HG02571 (cell line): ENCODE results near the gene KPNA3.
A peak's percentile ranks its signal among the peaks of the same experiment; 100 is the strongest.

Source experiments
- ATAC-seq: cut with Tn5 transposase; IDR thresholded peaks from one replicate; pipeline ENCODE4 v1.9.1; 2021; ENCODE audit warnings: mild to moderate bottlenecking, moderate library complexity; ENCODE audit not compliant: unreplicated experiment

Gene KPNA3

GRCh38 chr13:49690133-49690994 lies 102.1 kb downstream of the KPNA3 start:
- ATAC-seq = peak; percentile 10

DNA sequence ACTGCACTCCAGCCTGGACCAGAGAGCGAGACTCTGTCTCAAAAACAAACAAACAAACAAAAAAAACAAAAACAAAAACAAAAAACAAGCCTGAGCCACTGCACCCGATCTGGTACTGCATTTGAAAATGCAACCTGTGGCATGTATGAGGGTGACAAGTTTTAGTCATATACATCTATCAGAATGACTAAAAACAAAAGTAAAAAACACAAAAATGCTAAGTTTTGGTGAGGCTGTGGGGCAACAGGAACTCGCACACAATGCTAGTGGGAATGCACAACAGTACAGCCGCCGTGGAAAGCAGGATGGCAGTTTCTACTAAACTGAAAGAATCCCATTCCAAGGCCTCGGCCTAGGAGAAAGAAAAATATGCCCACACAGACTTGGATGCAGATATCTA lies 109.0 kb downstream of the KPNA3 start:
- ATAC-seq = peak; percentile 62

- ATAC-seq = no peak
These were observed 110.5 kb downstream of the KPNA3 start for GRCh38 chr13:49681842-49682435.

DNA sequence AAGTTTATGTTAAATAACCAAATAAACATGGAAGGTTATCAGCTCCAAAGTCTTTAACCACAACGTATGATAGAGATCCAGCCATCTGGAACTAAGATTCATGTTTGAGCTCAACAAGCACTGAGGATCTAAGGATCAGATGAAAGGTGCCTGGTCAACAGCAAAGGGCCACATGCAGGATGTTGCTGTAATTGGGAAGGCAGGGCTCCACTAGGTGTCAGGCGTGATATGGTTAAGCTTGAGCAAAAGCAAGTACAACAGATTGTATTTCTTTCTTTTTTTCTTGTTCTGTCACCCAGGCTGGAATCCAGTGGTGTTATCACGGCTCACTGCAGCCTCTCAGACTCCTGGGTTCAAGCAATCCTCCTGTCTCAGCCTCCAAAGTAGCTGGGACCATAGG lies 113.2 kb downstream of the KPNA3 start:
- no peak for ATAC-seq

GRCh38 chr13:49678191-49678914 lies 114.1 kb downstream of the KPNA3 start:
- no peak for ATAC-seq

- ATAC-seq = no peak
These were observed 115.7 kb downstream of the KPNA3 start for GRCh38 chr13:49676581-49677298.

DNA sequence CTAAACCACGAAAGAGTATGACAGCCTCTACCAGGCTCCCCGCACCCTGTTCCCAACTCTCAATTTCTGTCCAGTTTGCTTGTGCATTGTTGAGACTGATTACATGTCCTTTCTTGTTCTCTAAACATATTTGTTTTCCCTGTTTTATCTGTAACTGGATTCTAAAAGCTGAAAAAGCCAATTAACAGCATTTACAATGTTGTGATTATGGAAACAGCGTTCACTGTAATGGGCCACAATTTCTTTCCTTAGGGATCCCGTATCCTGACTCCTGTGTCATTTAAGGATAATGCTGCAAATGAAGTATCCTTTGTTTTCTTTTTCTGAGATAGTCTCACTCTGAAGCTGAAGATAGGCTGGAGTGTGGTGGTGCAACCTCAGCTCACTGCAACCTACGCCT lies 121.7 kb downstream of the KPNA3 start:
- ATAC-seq = no peak

- no peak for ATAC-seq
These were observed 122.7 kb downstream of the KPNA3 start for GRCh38 chr13:49669735-49670309.

DNA sequence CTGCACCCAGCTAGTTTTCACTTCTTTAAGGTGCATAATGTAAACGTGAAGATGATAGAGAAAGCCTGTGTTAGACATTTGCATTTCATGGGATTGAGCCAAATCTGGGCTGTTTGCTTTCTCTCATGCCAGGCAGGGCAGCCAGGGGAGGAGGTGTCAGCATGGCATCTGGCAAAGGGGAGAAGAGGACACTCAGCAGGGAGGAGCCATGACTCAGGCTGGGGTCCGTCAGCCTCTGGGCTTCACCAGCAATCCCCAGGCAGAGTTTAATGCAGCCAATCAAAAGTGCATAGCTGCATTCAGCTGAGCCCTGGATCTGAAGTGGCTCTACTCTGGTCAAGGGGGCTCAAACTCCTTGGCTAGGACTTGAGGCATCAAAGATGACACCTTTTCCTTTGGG lies 124.7 kb downstream of the KPNA3 start:
- no peak for ATAC-seq

- no peak for ATAC-seq
These were observed 127.9 kb downstream of the KPNA3 start for GRCh38 chr13:49664606-49665005.

DNA sequence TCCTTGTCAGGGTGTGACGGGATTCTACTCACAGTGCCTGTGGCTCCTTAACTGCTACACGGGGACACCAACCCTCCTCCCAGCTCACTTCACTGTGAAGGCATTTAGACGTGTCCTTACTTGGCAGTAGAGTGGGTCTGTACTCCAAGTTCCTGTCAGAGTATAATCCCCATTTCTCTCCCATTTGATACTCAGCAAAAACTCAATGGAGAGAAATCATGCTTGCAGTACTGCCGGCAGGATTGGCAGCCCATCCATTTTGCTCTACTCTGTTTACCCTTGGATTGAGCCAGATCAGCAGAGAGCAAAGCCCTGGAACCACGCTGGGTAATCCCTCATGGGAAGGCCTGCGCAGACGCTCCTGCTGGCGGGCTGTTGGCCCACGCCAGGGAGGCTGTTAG lies 135.2 kb downstream of the KPNA3 start:
- ATAC-seq = no peak

GRCh38 chr13:49655906-49656305 lies 136.6 kb downstream of the KPNA3 start:
- ATAC-seq = no peak

GRCh38 chr13:49654011-49654410 lies 138.5 kb downstream of the KPNA3 start:
- ATAC-seq = no peak

- ATAC-seq = no peak
These were observed 139.0 kb downstream of the KPNA3 start for GRCh38 chr13:49653478-49653877.

DNA sequence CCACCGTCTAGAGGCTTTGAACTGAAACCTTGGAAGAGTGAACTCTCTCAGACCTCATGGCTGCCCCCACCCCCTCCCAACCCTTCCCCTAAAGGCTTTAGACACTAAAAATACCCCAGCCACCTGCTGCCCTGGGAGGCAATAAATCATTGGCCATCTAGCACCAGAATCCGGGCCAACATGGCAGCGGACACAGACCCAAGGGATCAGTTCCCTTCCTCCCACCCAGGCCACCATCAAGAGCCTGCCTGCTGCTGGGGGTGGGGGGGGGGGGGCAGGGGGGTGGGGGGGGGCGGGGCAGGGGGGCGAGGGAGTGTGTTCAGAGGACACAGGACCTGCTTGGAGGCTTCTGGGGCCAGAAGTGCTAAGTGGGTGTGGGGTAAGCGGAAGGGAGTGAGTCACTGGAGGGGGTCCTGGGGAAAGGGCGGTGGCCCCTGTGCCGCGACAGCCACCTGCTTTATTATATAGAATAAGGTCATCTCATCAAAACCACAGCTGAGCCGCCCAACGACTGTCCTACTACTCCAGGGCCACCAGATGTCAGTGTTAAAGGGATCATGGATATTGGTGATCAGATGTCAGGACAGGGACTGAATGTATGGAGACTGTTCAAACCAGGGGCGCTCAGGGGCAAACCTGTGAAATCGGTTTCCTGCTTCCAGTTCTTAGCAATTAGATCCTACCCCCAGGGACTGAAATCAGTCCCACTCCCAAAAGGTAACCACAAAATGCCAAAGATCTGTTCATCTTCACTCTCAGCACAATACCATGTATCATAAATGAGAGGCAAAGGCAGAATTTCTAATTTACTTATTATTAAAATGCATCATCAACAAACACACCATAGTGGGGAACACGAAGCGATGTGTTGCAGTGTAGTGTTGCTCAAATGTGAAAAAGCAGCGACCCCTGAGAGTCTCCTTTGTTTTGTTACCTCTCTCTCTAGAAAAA lies 139.9 kb downstream of the KPNA3 start:
- no peak for ATAC-seq

DNA sequence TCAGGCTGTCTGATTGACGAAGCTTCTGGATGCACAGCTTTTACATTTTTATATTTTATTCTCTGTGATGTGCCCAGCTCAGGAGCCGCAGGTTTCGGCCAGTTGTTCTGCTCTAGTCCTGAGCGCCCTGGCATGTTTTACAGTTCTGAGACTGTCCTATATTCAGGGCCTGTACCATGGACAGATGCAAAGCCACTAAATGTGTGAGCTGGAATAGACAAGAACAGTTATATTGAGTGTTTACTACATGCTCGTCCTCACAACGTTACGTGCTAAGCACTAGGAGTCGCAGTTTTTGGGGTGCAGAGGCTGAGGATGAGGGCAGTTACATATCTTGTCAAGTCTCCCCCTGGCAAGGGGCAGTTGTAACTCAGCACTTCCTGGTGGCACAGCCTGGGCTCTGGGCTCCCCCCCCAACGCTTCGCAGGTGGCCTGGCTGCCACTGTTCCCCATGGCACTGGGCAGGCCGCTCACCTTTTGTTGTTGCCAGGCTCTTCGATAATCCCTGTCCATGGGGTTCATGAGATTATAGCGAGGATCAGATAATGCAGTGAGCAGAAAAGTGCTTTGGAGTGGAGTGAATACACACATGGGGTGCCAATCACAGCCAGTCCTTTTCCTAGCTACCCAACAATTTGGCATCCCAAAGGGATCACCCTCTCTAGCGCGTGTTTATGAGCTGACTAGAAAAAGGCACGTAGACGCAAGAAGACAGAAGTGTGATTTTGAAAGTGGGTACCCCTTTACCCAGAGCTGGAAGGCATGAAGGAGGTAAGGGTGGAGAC lies 140.7 kb downstream of the KPNA3 start:
- no peak for ATAC-seq

DNA sequence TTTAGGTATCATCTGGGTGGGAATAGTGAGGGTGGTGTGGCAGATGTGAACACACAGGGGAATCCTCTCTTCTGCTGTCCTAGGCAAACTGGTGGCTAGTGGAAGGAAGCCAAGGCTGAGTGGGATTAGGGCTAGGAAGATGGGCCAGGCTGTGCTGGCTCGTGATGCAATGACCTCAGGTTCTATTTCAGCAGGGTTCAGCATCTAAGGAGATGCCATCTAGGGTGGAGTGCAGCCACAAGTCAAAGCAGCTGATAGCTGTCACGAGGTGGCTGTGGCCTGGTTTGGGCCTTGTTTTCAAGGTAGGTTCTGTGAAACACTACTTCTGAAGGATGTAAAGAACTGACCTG lies 142.5 kb downstream of the KPNA3 start:
- ATAC-seq = no peak
